HFFc6 (cell line): ENCODE data around the gene CYB561D1. TPM values are rescaled to one million over a fixed set of nuclear protein-coding genes. Genes with fewer than 3 reads are reported as not detected.

Source experiments
- DNase-seq: peaks from one replicate; pipeline ENCODE4 v3.0.0-alpha.2; 2018
- H3K27ac Mint-ChIP-seq: 2 replicates; pipeline ENCODE4 v1.8.0; 2020; ENCODE audit warnings: mild to moderate bottlenecking, mixed read lengths
- H3K27me3 Mint-ChIP-seq: 2 replicates; pipeline ENCODE4 v1.8.0; 2021; ENCODE audit warnings: mild to moderate bottlenecking, moderate library complexity, mixed read lengths; ENCODE audit not compliant: insufficient read depth
- H3K36me3 Mint-ChIP-seq: 2 replicates; pipeline ENCODE4 v1.8.0; 2021; ENCODE audit warnings: low read depth, mixed read lengths
- H3K4me1 Mint-ChIP-seq: 2 replicates; pipeline ENCODE4 v1.8.0; 2020; ENCODE audit warnings: low read depth, mixed read lengths
- H3K4me3 Mint-ChIP-seq: 2 replicates; pipeline ENCODE4 v1.8.0; 2020; ENCODE audit warnings: mild to moderate bottlenecking, moderate library complexity, mixed read lengths
- H3K9me3 Mint-ChIP-seq: 2 replicates; pipeline ENCODE4 v1.8.0; 2020; ENCODE audit warnings: mild to moderate bottlenecking, mixed read lengths
- CTCF ChIP-seq: fragments of 200-600 bp; sonication (generic); IDR thresholded peaks from 2 replicates; pipeline ENCODE4 v1.5.0; 2021; ENCODE audit warnings: antibody characterized with exemption, mild to moderate bottlenecking
- total RNA-seq, 6 experiments: library from RNA; stranded (reverse); fragmentation: NEBNext Ultra II Directional; extraction: Animal tissue kit (Norgen Biotek cat#: 25700); gene quantifications; 2 replicates in 1 of 6; 3 replicates in 5 of 6; pipeline ENCODE4 v1.2.3, GENCODE V29; 2021

The CYB561D1 gene
- total RNA-seq, 6 experiments from 2014 or later: 7.2 to 10.3 (median 8.1) TPM

- H3K27ac Mint-ChIP-seq: no peak overlapping the region
- no peak for TF ChIP-seq CTCF
- no peak overlapping the region for H3K4me3 Mint-ChIP-seq
- DNase-seq: no peak
- H3K4me1 Mint-ChIP-seq: peaks cover 22% of the 10 kb centered on the region
- no peaks in the 10 kb centered on the region for H3K9me3 Mint-ChIP-seq
- H3K27me3 Mint-ChIP-seq: peaks cover 5% of the 10 kb centered on the region
- H3K36me3 Mint-ChIP-seq: peaks cover 14% of the 10 kb centered on the region; the same call in 1 of the 2 replicates
Observed at GRCh38 chr1:109482242-109482641, 11.7 kb upstream of the CYB561D1 start.

DNA sequence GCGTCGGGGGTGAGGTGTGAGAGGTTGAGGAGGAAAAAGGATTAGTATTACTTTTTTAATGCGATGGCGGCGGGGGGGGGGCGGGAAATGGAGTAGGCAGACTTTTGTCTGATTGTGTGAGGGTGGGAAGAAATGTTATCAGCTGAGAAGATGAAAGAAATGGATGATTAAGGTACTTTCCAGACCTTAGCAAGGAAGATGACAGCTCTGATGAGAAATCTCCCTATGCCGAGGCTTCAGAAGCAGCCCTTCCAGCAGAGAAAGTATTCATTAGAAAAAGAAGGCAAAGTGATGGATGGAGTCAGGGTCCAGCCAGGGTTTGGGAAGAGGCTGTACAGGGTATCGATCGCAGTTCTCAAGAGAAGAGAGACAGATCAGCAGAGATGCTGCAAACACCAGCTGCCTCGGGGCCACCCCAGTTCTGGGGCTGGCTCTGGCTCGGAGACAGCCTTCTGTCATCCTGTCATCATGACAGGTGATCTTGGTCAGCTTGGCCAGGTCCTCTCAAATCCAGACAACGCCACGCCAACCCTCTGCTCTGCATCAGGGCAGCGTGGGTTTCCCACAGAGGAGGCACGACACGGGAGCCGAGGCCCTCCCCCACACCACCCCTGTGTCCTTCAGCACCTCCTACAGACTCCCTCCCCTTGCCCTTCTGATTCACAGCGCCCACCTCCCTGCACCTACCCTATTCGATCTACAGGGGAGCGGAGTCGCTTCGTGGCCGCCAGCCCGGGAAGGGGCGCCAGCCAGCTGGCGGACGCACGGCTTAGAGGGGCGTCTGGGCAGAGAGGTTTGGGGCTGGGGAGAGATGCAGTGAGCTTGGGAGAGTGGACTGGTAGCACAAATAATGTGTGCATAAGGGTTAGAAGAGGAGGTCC is 10.9 kb upstream of the CYB561D1 start:
- H3K4me1 Mint-ChIP-seq: peaks cover 22% of the 10 kb centered on the region
- TF ChIP-seq CTCF: peak; percentile 21
- H3K27me3 Mint-ChIP-seq: peaks cover 5% of the 10 kb centered on the region
- H3K36me3 Mint-ChIP-seq: peaks cover 14% of the 10 kb centered on the region; the same call in 1 of the 2 replicates
- H3K4me3 Mint-ChIP-seq: peak overlapping the region; percentile 97
- DNase-seq: no peak
- no peak overlapping the region for H3K27ac Mint-ChIP-seq
- H3K9me3 Mint-ChIP-seq: no peaks in the 10 kb centered on the region

DNA sequence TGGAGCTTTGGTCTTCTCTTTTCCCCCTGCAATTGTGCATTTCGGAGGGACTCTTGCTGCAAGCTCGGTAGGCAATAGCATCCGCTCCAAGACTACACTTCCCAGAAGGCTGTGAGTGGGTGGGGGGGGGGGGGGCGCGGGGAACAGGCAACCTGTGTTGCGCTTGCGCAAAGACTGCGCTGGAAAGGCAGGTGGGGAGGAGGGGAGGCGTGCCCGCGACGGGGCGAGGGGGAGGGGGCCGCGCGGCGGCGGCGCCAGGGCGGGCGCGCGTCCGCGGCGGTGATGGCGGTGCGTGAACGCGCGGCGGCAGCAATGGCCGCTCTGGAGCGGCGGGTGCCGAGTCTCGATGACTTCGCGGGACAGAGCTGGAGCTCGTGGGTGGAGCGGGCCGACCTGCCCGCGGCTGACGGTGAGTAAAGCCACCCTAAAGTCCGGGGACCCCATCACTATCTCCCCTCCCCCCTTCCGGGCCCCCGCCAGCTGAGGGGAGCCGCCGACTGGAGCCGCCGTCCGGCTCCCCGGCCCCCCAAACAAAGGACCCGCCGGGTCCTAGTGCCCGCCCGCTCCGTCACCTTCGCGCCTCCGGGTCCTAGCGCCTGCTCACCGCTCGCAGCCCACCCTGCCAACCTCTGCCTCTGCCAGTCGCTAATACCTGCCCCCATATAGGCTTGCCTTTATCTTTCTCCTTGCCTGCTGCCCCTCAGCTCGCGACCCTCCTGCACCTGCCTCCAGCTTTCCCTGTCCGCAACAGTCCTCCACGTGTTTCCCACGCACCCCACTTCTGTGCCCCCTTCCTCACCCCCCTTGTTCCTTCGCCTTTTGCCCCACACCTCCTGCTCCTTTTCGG is 10.0 kb upstream of the CYB561D1 start, which contains the start of gene ATXN7L2:
TSS of gene ATXN7L2 (plus strand) at position 234 of the 847 bp plus-strand sequence. CDS start at position 283, 49 bp downstream.
- TF ChIP-seq CTCF: no peak
- peak within 1 kb of the TSS; percentile 97 for H3K4me3 Mint-ChIP-seq
- DNase-seq: peak; percentile 87
- H3K27ac Mint-ChIP-seq: peak within 1 kb of the TSS; percentile 70
- H3K4me1 Mint-ChIP-seq: peaks cover 22% of the 10 kb centered on the region
- peaks cover 5% of the 10 kb centered on the region for H3K27me3 Mint-ChIP-seq
- H3K36me3 Mint-ChIP-seq: peaks cover 14% of the 10 kb centered on the region; the same call in 1 of the 2 replicates
- no peaks in the 10 kb centered on the region for H3K9me3 Mint-ChIP-seq

GRCh38 chr1:109484519-109484975 is 9.3 kb upstream of the CYB561D1 start:
- peaks cover 22% of the 10 kb centered on the region for H3K4me1 Mint-ChIP-seq
- peak overlapping the region; percentile 70 for H3K27ac Mint-ChIP-seq
- TF ChIP-seq CTCF: no peak
- H3K36me3 Mint-ChIP-seq: peaks cover 13% of the 10 kb centered on the region; the same call in 1 of the 2 replicates
- H3K9me3 Mint-ChIP-seq: no peaks in the 10 kb centered on the region
- H3K4me3 Mint-ChIP-seq: peak overlapping the region; percentile 97
- no peak for DNase-seq
- peaks cover 2% of the 10 kb centered on the region for H3K27me3 Mint-ChIP-seq

GRCh38 chr1:109485001-109485400 is 8.9 kb upstream of the CYB561D1 start:
- Mint-ChIP-seq H3K4me1 (peaks cover 22% of the 10 kb centered on the region), H3K4me3 (peak overlapping the region; percentile 97), H3K36me3 (peaks cover 8% of the 10 kb centered on the region; the same call in 1 of the 2 replicates), H3K9me3 (no peaks in the 10 kb centered on the region), H3K27me3 (peaks cover 2% of the 10 kb centered on the region), H3K27ac (peak overlapping the region; percentile 70)
- no peak for TF ChIP-seq CTCF
- no peak for DNase-seq
